COLO668 (cell line): ENCODE measurements around the gene GRIN3A.
A peak's percentile ranks its signal among the peaks of the same experiment; 100 is the strongest.
"Not testable (repeated sequence)": the region's sequence is repeated elsewhere in the genome, so short reads cannot be mapped to it uniquely, and the experiment has no call there.

ENCODE experiments used
- DNase-seq: peaks from one replicate; lab custom pipeline; 2025; ENCODE audit not compliant: unreplicated experiment; lab: John Stamatoyannopoulos, UW

GRIN3A gene

DNA sequence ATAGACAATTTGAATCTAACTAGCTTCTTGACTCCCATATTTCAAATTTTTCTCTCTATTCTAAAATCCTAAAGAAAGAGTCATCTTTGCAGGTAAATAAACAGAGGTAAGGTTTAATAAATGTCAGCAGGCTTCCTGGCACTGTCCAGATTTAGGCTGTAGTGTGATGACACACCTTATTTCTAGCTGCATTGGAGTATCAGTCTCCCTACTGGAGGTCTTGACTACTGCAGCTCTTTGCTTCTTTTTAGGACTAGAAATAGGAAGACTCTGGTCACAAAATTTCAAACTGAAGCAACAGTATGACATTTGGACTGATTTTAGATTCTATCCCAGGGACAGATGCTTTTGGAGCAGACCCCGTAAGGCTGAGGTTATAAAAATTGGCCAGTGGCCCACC lies 103.0 kb downstream of the GRIN3A start:
- DNase-seq = no peak

DNA sequence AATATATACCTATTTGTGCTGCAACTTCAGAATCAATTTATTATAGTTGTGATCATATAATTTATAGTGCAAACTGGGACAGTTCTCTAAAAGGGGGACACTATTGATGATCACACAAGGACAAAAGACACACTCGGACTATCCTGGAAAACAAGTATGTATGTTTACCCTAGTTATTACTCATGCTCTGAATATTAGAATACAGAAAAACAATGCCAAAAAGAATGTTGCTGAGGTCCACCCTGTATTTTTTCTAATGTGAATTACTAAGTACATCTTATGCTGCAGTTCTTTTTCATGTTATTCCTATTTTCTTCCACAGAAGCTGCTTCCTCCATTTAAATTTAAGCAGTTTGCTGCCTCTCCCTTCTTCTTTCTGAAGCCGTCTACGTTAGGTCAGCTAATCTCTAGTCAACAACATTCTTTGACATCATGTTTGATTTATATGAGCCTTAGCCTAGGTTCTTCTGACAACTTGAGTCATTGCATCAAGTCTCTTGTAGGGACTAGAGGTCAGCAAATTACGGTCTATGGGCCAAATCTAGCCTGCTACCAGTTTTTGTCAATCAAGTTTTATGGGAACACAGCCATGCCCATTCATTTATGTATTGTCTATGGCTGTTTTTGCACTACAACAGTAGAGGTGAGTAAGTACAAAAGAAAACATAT lies 103.6 kb downstream of the GRIN3A start:
- DNase-seq = no peak

DNA sequence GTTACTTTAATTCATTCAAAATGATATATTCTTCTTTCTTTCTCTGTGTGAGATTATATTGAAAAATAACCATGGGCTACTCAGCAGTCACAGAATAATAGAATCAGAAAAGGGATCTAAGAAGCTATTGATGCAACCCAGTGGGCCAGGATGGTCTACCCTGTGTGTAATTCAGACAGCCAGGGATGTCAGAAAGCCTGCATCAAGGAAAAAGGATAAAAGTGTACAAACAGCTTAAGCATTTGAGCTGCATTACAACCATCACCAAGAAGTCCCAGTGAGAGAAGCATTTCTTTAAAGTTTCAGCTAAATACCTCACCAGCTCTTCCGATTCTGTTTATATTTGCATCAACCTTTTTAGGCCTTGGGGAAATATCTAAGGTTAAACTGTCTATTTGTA lies 105.8 kb downstream of the GRIN3A start:
- no peak for DNase-seq

DNA sequence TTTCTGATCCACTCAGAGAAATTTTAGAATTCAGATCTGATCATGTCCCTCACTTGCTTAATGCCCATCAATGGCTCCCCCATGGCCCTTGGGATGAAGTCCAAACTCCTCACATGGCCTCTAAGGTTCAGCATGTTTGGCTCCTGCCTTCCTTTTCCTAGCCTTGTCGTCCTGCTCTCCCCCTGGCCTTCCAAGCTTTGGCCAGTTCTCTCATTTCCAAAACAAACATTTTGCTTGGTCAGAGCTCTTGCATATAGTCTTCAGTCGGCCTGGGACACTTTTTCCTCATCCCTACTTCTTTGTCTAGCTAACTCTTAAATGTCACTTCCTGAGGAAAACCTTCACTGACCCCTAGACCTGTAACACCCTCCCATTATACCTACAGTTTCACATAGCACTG lies 106.6 kb downstream of the GRIN3A start:
- no peak for DNase-seq

DNA sequence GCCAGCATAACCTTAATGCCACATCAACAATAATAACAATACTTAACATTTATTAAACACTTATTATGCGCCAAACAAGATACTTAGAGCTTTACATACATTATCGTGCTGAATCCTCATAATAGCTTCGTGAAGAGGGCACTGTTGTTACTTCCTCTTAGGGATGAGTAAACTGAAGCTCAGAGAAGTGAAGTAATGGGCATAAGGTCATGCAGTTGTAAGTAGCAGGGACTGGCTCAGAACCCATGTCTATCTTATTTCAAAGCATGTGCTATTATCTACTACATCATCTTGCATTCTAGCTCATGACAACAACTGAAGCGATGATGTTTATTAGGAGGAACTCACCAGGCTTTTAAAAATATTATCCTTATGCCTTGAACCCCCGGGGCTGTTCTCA lies 108.8 kb downstream of the GRIN3A start:
- no peak for DNase-seq

DNA sequence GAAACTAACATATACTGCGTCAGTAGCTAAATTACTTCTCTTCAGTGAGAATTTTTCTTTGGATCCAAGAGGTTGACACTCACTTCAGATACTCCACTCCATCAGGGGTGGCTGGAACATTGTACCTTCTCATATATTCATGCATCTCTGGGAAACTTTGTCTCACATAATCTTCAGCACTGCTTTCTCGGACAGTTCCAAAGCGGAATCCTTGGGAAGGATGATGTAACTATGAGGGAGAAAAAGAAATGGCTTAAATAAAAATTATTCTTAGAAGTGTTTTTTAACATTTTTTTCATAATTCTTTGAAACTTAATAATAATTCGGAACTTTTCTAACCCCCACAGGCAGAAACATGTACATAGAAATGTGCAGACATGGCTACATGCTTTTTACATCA lies 110.3 kb downstream of the GRIN3A start:
- DNase-seq = no peak

DNA sequence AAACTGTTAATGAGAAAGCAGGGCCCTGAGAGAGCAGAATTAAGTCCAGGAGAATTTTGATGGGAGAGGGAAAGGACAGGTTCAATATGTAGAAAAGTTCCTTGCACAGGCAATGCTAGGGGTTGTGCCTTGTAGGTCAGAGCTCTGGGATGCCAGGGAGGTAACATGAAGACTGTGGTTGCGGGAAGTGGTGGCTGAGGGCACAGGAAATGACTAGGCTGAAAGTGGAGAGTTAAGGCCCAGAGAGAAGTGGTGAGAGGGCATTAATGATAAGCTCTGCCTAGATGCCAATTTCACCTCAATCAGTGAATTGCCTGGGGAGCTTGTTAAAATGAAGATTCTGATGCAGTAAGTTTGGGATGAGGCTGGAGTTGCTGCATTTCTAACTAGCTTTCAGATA lies 112.2 kb downstream of the GRIN3A start:
- no peak for DNase-seq

DNA sequence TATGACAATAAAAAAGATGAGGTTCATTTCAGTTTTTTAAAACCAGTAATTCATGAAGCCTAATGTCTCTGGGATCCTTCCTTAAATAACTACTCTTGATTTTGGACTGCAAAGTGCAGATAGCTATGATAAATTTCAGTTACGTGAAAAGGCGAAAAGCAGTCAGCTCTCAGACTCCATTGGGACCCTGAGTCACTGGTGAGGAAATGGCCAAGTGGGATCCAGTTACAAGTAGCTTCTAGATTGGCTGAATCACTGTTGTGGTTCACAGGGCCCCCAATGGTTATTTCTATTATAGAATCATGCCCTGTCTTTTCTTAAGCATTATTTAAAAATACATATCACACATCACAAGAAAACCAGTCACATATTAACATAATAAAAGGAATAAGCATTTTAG lies 112.6 kb downstream of the GRIN3A start:
- no peak for DNase-seq

DNA sequence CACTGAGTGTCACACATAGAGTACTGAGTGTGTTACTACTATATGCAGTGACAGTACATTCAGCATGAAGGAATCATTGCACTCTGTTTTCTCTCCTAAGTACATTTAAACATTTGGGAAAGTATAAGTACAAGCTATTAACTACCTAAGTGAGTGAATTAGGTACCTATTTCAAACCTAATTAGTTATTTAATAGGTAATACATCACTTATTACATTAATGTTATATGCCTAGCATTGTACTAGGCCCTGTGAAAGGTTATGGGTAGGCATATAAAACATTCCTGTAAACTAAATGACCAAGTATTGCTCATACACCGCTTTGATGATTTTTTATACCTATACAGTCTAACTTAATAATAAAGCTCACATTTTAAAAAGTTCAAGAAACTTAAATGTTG lies 118.0 kb downstream of the GRIN3A start:
- DNase-seq = no peak

DNA sequence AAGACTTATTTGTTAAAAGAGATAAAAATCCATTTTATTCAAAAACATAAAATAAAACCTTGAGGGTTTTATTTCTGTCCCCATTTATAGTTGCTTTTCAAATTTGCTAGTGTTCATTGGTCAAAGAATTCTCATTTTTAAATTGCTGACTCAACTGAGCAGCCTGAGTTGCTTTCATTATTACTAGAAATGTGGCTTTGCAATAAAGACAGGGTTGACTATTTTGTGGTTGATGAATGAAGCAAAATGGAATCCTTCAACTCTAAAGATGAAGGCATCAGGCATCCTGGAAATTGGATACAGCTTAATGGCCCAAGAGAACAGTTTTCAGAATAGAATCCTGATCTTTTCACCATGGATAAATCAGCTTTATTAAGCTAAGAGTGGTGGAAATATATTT lies 119.7 kb downstream of the GRIN3A start:
- DNase-seq = no peak

DNA sequence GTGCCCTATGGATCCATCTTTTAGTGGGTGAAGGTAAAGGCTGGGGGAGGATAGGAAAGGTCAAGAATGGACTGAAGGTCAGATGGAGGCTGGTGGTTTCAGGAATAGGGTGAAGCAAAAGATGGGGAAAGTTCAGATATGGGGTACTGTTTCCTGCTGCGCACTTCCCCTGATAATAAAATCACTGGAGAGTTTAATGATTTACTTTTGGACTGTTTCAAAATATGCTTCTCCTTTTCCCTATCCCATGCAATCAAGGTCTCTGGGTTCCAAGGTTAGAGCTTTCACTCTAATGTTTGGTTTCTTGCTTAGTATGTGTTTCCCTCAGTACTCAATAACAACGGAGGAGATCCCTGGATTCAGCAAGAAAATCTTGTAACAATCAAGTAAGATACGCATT lies 132.9 kb downstream of the GRIN3A start:
- DNase-seq = no peak

DNA sequence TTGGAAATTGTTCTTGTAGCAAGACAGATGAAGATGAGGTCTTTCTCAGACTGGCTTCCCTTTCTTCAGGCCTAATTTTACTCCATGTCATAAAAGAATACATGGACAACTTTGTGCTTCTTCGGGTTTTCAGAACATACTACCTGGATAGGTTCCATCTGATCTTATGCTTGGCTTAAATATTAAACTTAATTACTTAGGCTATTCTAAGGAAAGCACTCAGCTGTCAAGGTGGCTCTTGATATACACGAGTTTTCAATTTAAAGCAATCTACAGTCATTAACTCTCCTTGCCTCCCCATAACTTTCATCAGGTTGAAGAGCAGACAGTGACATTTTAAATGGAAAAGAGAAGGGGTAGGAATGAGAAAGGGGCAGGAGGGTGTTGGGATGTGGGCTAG lies 134.2 kb downstream of the GRIN3A start:
- no peak for DNase-seq

DNA sequence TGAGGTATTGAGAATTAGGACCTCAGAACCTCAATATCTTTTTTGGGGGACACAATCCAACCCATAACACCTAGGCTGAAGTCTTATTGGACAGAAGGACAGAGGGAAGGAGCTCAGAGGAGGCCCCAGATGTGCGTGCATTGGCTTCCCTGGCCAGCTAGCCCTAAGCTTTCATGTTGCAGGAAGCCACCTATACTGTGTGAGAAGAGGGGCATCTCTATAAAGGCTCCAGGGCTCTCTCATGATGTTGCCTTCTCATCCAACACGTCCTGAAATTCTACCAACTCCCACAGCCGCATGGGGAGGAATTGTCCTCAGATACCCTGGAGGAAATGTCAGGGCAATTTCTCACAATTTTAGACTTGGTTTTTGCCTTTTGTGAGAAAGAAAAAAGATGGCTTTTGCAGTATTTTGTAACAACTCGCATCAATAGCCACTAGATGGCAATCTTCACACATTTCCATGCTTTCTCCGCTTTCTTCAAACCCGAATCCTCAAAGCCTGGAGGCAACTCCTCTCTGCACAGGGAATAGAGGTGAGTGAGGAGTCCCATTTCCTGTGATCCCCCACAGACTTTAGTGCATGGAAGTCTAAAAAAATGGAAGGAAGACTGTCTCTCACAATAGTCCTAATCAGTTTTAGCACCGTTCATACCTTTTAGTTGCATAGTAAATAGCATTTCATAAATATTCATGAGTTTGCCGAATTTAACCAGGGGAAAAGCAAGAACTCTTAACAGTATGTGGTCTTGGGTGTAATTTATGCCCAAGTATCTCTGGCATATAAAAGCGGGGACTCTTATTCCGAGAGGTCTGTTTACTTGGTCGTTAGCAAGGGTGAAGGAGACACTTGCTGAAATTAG lies 136.3 kb downstream of the GRIN3A start:
- DNase-seq = peak; percentile 10

DNA sequence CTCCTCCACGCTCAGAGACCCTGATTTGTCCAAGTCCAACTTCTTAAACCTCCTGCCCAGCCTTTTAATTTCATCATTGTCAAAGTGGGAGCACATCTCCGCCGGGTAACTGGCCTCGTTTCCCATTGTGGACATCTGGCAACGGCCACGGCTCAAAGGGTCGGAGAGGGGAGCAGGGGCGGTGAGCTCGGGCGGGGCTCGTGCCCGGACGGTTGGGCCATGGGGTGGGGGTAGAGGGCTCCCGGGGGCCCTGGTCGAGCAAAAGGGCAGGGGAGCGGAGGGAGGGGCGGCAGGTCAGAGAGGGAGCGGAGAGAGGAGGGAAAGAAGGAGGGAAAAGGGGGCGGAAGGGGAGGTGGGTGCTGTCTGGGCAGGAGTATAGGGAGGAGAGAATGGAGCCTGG lies 143.7 kb downstream of the GRIN3A start, which contains the start of gene PPP3R2:
PPP3R2 (minus strand) TSS at position 174 of the 400 bp plus-strand sequence; CDS start at position 126, 48 bp downstream.
- no peak for DNase-seq

DNA sequence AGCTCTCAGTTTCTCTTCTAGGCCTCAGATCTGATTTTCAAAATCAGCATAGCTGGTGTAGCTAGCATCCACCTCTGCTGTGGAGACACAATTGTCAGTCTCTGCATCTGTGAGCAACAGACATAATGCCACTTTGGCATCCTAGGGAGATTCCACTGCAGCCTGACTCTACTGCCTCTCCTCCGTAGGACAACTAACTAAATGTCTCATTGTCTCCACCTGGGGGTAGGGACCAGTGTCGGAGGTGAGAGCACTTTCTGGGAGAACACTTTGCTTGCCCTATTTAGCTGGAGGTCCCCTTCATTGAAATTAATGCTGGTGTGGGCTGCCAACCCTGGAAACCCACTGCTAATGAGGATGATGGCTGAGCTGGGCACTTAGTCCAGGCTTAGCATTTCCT lies 145.1 kb downstream of the GRIN3A start:
- no peak for DNase-seq

DNA sequence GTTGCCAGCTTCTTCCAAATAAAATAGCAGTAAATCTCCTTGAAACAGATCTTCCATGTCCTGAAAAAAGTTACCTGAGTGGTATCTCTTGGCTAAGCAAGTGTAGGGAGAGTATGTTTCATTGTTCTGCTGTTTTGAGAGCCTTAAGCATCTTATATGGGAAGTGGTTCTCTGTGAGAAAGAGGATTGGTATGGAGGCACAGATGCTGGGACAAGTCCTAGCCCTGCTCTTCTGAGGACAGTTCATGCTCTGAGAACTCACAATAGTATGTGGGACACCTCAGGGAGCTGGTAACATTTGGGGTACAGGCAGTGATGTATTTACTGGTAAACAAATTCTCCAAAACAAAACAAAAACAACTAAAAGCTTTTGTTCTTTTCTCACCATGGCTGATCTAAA lies 145.7 kb downstream of the GRIN3A start:
- DNase-seq = no peak

DNA sequence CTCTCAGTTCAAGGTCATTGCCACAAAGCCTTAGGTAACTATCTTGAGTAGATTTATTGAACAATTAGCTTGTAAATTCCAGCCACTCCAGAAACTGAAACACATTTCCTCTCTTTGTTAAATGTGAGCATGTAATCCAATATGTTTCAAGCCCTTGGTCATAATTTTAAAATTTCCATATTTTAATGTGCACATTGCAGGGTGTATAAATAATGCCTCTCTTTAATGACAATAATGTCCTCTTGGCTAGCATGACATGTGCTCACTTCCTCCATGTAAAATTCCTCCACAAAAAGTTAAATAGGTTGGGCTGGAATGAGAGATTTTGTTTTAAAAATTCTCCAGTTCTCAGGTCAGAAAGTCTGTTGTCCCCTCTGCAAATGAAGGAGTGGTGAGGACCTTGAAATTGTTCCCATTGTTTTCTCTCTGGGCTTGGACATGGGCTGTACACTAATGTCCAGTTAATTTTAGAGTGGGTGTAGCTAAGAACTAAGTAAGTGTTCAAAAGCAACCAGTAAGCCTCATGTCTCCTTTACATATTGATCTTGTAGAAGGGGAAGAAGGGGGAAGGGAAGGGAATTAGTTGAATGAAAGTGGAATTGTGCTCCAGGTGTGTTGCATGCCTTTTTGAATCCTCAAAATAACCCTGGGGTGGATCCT lies 146.5 kb downstream of the GRIN3A start:
- DNase-seq = no peak

DNA sequence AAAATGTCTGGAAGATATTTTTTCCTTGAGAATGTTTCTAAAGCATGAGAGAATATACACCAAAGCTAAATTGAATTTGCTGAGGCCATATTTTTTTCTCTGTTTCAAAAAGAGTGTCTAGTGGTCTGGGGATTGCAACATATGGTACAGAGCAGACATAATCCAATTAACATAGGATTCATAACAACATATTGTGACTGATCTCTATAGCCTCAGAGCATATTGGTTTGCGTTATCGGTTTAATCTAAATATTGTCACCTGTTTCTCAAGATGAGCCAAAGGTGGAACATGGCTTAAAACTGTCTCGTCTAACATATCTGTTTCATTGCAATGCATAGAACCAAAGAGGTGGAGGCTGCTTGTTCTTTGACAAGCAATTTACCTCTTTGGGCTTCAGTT lies 147.5 kb downstream of the GRIN3A start:
- no peak for DNase-seq

DNA sequence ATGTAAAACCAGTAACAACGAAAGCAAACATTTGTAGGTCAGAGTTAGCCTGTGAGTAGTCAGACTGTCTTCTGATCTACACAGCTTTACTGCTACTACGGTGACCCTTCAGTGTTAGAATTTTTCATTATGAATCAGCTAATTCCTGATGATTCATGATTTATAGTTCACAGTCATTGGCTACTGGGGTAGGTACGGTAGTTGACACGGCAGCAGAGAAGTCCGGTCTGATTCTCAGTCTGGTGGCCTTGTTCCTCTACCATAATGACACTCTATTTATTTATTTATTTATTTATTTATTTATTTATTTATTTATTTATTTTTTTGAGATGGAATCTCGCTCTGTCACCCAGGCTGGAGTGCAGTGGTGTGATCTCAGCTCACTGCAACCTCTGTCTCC lies 148.4 kb downstream of the GRIN3A start:
- DNase-seq = not testable (repeated sequence)

DNA sequence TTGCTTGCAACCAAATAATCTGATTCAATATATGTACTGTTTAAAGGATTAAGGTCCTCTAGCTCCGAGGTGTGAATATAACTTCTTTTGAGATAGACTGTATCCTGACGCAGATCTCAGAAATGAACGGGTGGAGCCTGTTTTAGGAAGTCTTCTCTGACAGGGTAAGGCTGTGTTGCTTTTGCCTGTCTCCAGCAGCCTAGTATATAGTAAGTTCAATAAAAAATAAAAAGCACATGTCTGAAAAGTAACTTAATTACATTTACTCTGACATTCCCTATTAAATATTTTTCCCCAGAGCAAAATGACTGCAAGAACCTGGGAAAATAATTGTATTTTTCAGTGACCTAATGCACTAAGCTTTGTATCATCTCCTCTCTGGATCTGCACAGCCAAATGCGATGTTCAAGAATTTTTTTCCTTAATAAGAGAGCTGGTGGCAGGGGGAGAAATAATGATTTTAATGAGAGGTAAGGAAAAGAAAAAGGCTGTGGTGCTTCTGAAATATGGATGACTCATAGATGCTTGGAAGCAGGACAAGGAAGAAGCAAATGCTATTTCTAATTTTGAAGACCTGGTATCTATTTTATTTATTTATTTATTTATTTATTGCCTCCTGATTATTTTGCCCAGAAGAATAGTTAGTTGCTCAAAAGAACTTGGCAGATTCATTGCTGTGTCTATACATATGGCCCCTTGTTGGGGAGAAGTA lies 151.0 kb downstream of the GRIN3A start:
- DNase-seq = no peak

DNA sequence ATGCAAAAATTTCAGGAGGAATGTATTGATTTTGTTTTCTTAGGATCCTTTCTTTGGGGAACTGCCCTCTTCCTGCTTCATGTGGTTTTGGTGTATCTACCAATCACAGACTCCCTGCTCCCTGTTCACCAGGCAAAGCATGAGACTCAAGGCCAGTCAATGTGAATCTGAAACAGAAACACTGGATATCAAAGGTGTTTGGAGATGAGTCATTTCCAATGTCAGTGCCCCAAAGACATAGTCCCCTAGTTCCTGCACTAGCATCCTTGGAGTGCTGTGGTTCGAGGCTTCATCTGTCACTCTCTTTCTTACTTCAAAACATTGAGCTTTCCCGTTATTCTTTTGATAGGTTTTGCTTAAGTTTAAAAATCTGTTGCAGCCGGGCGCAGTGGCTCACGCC lies 151.8 kb downstream of the GRIN3A start:
- DNase-seq = no peak
